ENCODE results near the gene VWA5B2. TPM values are rescaled to one million over a fixed set of nuclear protein-coding genes. Genes with fewer than 3 reads are reported as not detected.
"Not testable (repeated sequence)": the region's sequence is repeated elsewhere in the genome, so short reads cannot be mapped to it uniquely, and the experiment has no call there.

Gene VWA5B2
- total RNA-seq, 1 donor from 2014 or later: not detected

- DNase-seq (ENCODE audit: low read depth): no peak
- peak within 1 kb of the TSS; percentile 58 for H3K4me3 ChIP-seq (ENCODE audit: low read depth, low read length)
- TF ChIP-seq CTCF (conservative IDR thresholded peaks at IDR 0.05; ENCODE audit: low read depth, low read length): no peak
Measured at GRCh38 chr3:184261270-184261853, 32.0 kb downstream of the VWA5B2 start, which contains the start of gene CAMK2N2. TSS of gene CAMK2N2 (minus strand) at chr3:184261553. CDS start at chr3:184261285, 268 bp downstream.

DNA sequence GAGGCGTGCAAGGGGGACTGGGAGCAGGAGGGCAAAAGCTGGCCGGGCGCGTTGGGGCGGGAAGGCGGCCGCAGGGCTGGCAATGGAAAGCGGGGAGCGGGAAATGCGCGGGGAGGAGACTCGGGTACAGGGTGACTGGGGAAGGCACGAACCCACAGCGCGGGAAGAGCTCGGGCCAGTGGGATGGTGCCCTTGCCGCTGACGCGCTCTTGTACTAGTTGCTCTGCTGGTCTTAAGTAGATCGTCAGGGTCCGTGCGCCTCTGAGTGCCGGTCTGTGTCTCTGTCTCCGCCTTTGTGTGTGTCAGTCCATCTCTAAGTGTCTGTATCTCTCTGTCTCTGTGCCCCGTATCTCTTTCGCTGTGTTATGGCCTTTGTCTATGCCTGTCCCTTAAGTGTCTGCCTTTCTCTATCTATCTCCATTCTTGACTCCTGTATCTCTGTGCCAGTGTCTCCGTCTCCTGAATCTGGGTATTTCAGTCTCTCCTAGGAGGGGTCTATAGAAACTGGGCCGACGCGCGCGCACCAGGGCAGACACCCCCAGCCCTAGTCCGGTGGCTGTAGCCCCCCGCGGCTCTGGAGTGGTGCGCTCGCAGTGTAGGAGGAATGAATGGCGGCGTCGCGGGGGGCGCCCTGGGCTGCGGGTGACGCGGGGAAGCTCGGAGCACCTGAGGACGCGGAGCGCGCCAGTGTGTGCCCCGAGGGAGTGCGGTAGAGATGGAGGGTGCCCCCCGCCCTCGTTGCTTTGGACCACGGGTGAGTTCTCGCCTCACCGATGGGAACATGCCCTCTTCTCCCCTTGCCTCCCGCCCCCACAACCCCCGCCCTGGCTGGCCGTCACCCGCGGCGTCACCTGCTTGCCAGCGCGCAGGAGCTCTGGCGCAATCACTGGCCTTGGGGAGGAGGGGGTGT is 32.7 kb downstream of the VWA5B2 start:
- TF ChIP-seq CTCF (conservative IDR thresholded peaks at IDR 0.05; ENCODE audit: low read depth, low read length): no peak
- H3K4me3 ChIP-seq (ENCODE audit: low read depth, low read length): peak overlapping the region; percentile 58
- no peak for DNase-seq (ENCODE audit: low read depth)

- no peak for TF ChIP-seq CTCF (conservative IDR thresholded peaks at IDR 0.05; ENCODE audit: low read depth, low read length)
- peak overlapping the region; percentile 58 for H3K4me3 ChIP-seq (ENCODE audit: low read depth, low read length)
- DNase-seq (ENCODE audit: low read depth): no peak
Measured at GRCh38 chr3:184262764-184263179, 33.4 kb downstream of the VWA5B2 start.

DNA sequence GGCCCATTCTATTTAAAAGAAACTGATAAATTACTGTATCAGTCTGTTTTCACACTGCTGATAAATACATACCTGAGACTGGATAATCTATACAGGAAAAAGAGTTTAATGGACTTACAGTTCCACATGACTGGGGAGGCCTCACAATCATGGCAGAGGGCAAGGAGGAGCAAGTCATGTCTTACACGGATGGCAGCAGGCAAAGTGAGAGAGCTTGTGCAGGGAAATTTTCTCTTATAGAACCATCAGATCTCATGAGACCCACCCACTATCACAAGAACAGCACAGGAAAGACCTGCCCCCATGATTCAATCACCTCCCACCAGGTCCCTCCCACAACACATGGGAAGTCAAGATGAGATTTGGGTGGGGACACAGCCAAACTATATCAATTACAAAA is 37.9 kb downstream of the VWA5B2 start:
- DNase-seq (ENCODE audit: low read depth); H3K4me3 ChIP-seq (ENCODE audit: low read depth, low read length): not testable (repeated sequence)

- no peak overlapping the region for H3K4me3 ChIP-seq (ENCODE audit: low read depth, low read length)
- DNase-seq (ENCODE audit: low read depth): no peak
- no peak for TF ChIP-seq CTCF (conservative IDR thresholded peaks at IDR 0.05; ENCODE audit: low read depth, low read length)
Measured at GRCh38 chr3:184272269-184272668, 42.9 kb downstream of the VWA5B2 start.

DNA sequence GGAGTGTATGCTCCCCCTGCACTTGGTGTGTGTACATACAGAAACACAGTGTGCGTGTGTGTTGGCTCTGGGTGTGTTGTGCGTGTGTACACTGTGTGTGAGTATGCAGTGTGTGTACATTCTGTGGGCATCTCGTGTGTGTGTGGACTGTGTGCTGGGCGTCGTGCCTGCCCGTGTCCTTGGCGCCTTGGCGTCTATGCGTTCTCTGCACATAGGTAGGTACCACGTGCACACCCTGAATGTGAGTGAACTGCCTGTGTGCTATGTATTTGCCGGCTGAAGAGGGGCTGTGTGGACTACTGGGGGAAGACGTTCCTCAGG is 46.0 kb downstream of the VWA5B2 start:
- TF ChIP-seq CTCF (conservative IDR thresholded peaks at IDR 0.05; ENCODE audit: low read depth, low read length): no peak
- DNase-seq (ENCODE audit: low read depth): no peak
- H3K4me3 ChIP-seq (ENCODE audit: low read depth, low read length): no peak overlapping the region

- TF ChIP-seq CTCF (conservative IDR thresholded peaks at IDR 0.05; ENCODE audit: low read depth, low read length): no peak
- no peak within 1 kb of the TSS for H3K4me3 ChIP-seq (ENCODE audit: low read depth, low read length)
- no peak for DNase-seq (ENCODE audit: low read depth)
Measured at GRCh38 chr3:184275961-184276910, 46.9 kb downstream of the VWA5B2 start, which contains the start of gene ECE2. TSS of gene ECE2 (plus strand) at chr3:184276022. CDS start at chr3:184276154, 132 bp downstream.

Measured in epithelial cell of proximal tubule (primary cell).